HCT116 (cell line): ENCODE measurements around the gene MMP25. TPM values are rescaled to one million over a fixed set of nuclear protein-coding genes. Genes with fewer than 3 reads are reported as not detected.

ENCODE experiments used
- ATAC-seq: fragments of 200-7000 bp; cut with Tn5 transposase; 2 replicates; pipeline ENCODE4 v1.9.1; 2020; ENCODE audit warnings: mild to moderate bottlenecking, moderate library complexity
- BruUV-seq: library from RNA; stranded (reverse); fragments of 400-500 nt; replicated peaks from 2 replicates; lab custom pipeline; 2021; lab: Mats Ljungman, UMichigan
- CTCF ChIA-PET: fragments of 300-600 bp; sonication (Branson Sonifier 250); formaldehyde crosslinking; loops from one replicate; lab custom pipeline; 2021; ENCODE audit warnings: antibody characterized with exemption; lab: Charles Lee
- POLR2A ChIA-PET: fragments of 300-600, 350-600 bp; sonication (Branson Sonifier 250); formaldehyde crosslinking; loops from one replicate; lab custom pipeline; 2021; ENCODE audit warnings: antibody characterized with exemption; lab: Charles Lee
- RAD21 ChIA-PET, 2 experiments: fragments of 300-600 bp; sonication (Branson Sonifier 250); formaldehyde crosslinking; loops; one replicate each; lab custom pipeline; 2023; ENCODE audit warnings: low total read pairs in 2 of 2; ENCODE audit not compliant: uncharacterized antibody in 2 of 2, unreplicated experiment in 2 of 2, low non-redundant PET in 1 of 2; lab: Charles Lee
- DNase-seq: peaks from one replicate; pipeline ENCODE4 v3.0.0-alpha.2; 2010; ENCODE audit warnings: low read depth, low spot score
- H2AFZ ChIP-seq: fragments of 200-600 bp; shearing (Covaris generic), sonication (generic); 2 replicates; pipeline ENCODE4 v1.6.1; 2017; ENCODE audit warnings: low read depth, mixed run types, mixed read lengths, antibody characterized with exemption, low read length; ENCODE audit not compliant: poor library complexity, severe bottlenecking
- H3K27ac ChIP-seq: 2 replicates; pipeline ENCODE4 v1.5.1; 2012; ENCODE audit warnings: low read depth, low read length
- H3K27me3 ChIP-seq: fragments of 200-600 bp; sonication (generic); 2 replicates; pipeline ENCODE4 v1.6.1; 2016; ENCODE audit warnings: mixed run types, low read length, mixed read lengths; ENCODE audit not compliant: insufficient read depth
- H3K36me3 ChIP-seq, 2 experiments: fragments of 200-500 bp in 1 of 2; fragments of 200-600 bp in 1 of 2; sonication (Bioruptor generic) in 1 of 2; sonication (generic) in 1 of 2; 2 replicates each; pipeline versions ENCODE4 v1.5.1 to v1.6.1; 2014 to 2016; ENCODE audit warnings: low read length in 2 of 2, inconsistent platforms in 1 of 2, mixed read lengths in 1 of 2, mixed run types in 1 of 2; ENCODE audit not compliant: insufficient read depth in 2 of 2, control insufficient read depth in 1 of 2
- H3K4me1 ChIP-seq, 2 experiments: fragments of 200-600 bp in 1 of 2; sonication (generic) in 1 of 2; 2 replicates each; pipeline versions ENCODE4 v1.5.1 to v1.6.1; 2012 to 2017; ENCODE audit warnings: low read length in 2 of 2, inconsistent platforms in 1 of 2, mild to moderate bottlenecking in 1 of 2, mixed read lengths in 1 of 2, mixed run types in 1 of 2, moderate library complexity in 1 of 2; ENCODE audit not compliant: insufficient read depth in 2 of 2, control insufficient read depth in 1 of 2
- H3K4me2 ChIP-seq: fragments of 200-600 bp; sonication (generic); 2 replicates; pipeline ENCODE4 v1.6.1; 2017; ENCODE audit warnings: mixed run types, low read length, mixed read lengths
- H3K4me3 ChIP-seq, 2 experiments: fragments of 200-600 bp in 1 of 2; sonication (generic) in 1 of 2; replicated peaks in 1 of 2; 2 replicates each; pipeline ENCODE4 v1.5.1; 2011 to 2016; ENCODE audit warnings: low read length in 2 of 2, control low read depth in 1 of 2, low read depth in 1 of 2, mild to moderate bottlenecking in 1 of 2, mixed read lengths in 1 of 2, mixed run types in 1 of 2
- H3K79me2 ChIP-seq: fragments of 200-600 bp; sonication (generic); 2 replicates; pipeline ENCODE4 v1.6.1; 2017; ENCODE audit warnings: mild to moderate bottlenecking, mixed run types, low read length, moderate library complexity, mixed read lengths; ENCODE audit not compliant: insufficient read depth
- H3K9ac ChIP-seq: fragments of 200-600 bp; sonication (generic); 2 replicates; pipeline ENCODE4 v1.6.1; 2016; ENCODE audit warnings: low read length, mixed read lengths
- H3K9me2 ChIP-seq: fragments of 200-600 bp; sonication (generic), shearing (Covaris generic); 2 replicates; pipeline ENCODE4 v1.6.1; 2017; ENCODE audit warnings: mixed run types, mild to moderate bottlenecking, moderate library complexity; ENCODE audit not compliant: insufficient read depth
- H3K9me3 ChIP-seq, 2 experiments: fragments of 200-500 bp in 1 of 2; fragments of 200-600 bp in 1 of 2; sonication (Bioruptor generic) in 1 of 2; sonication (generic) in 1 of 2; 2 replicates each; pipeline ENCODE4 v1.6.1; 2014 to 2017; ENCODE audit warnings: low read length in 2 of 2, mixed read lengths in 2 of 2, inconsistent platforms in 1 of 2, low read depth in 1 of 2, mild to moderate bottlenecking in 1 of 2, mixed run types in 1 of 2, moderate library complexity in 1 of 2; ENCODE audit not compliant: control insufficient read depth in 1 of 2, insufficient read depth in 1 of 2
- H4K20me1 ChIP-seq: fragments of 200-600 bp; sonication (generic), shearing (Covaris generic); 2 replicates; pipeline ENCODE4 v1.6.1; 2017; ENCODE audit warnings: mixed run types, mild to moderate bottlenecking, moderate library complexity; ENCODE audit not compliant: insufficient read depth
- CEBPB ChIP-seq: IDR thresholded peaks from 2 replicates; pipeline ENCODE4 v1.6.1; 2012; ENCODE audit warnings: low read depth
- EGR1 ChIP-seq: IDR thresholded peaks from 2 replicates; pipeline ENCODE4 v1.6.1; 2012; ENCODE audit warnings: low read depth
- ELF1 ChIP-seq: IDR thresholded peaks from 2 replicates; pipeline ENCODE4 v1.6.1; 2012; ENCODE audit warnings: low read depth, borderline replicate concordance
- EZH2 ChIP-seq: fragments of 200-600 bp; sonication (generic); IDR thresholded peaks from 2 replicates; pipeline ENCODE4 v1.6.1; 2017; ENCODE audit warnings: antibody characterized with exemption, mixed run types
- EZH2phosphoT487 ChIP-seq: fragments of 200-600 bp; IDR thresholded peaks from 2 replicates; pipeline ENCODE4 v1.6.1; 2018; ENCODE audit warnings: antibody characterized with exemption, borderline replicate concordance
- FOSL1 ChIP-seq: IDR thresholded peaks from 2 replicates; pipeline ENCODE4 v1.6.1; 2012; ENCODE audit warnings: low read depth
- POLR2AphosphoS5 ChIP-seq: IDR thresholded peaks from 2 replicates; pipeline ENCODE4 v1.6.1; 2011; ENCODE audit warnings: mild to moderate bottlenecking, low read depth, low read length, moderate library complexity
- SIN3A ChIP-seq: IDR thresholded peaks from 2 replicates; pipeline ENCODE4 v1.6.1; 2012; ENCODE audit warnings: low read depth
- TCF7L2 ChIP-seq: IDR thresholded peaks from 2 replicates; pipeline ENCODE4 v1.7.0; 2011; ENCODE audit warnings: borderline replicate concordance, inconsistent platforms; ENCODE audit not compliant: insufficient read depth, insufficient read length; ENCODE audit errors: extremely low read depth
- intact Hi-C: fragments of 100-400 bp; cut with micrococcal nuclease; formaldehyde crosslinking; loops from 2 replicates; pipeline ENCODE4 v1.10.0; 2022
- total RNA-seq: library from RNA; stranded (reverse); gene quantifications from one replicate; pipeline ENCODE4 v1.2.1, GENCODE V29; 2021; ENCODE audit not compliant: unreplicated experiment
- TF ChIP-seq, protein P1 (sequence below): IDR thresholded peaks from 2 replicates; pipeline ENCODE4 v1.6.1; 2011; ENCODE audit warnings: mild to moderate bottlenecking, low read length, moderate library complexity; ENCODE audit not compliant: insufficient replicate concordance; ENCODE audit errors: extremely low read depth

Gene MMP25
- total RNA-seq, 1 experiment from 2014 or later: 2.5 TPM

- ChIA-PET RAD21 (no interaction called here), CTCF (no interaction called here), POLR2A (no interaction called here)
- ATAC-seq (no peak), DNase-seq (no peak)
- no peak overlapping the region for H3K4me3 ChIP-seq
- H3K27me3 ChIP-seq: no peaks in the 10 kb centered on the region
- H3K9me2 ChIP-seq: no peaks in the 10 kb centered on the region
- H3K27ac ChIP-seq: no peak overlapping the region
- no peak overlapping the region for H2AFZ ChIP-seq
- H3K36me3 ChIP-seq: no peaks in the 10 kb centered on the region
- intact Hi-C loops: no loop called here
- BruUV-seq: no TSS peak
- H4K20me1 ChIP-seq: no peaks in the 10 kb centered on the region
- no peak for TF ChIP-seq EZH2
- no peak for TF ChIP-seq EZH2phosphoT487
- no peak for TF ChIP-seq SIN3A
- no peak for TF ChIP-seq ELF1
- TF ChIP-seq POLR2AphosphoS5: no peak
- no peak for TF ChIP-seq CEBPB
- no peak for TF ChIP-seq EGR1
- TF ChIP-seq, protein P1, sequence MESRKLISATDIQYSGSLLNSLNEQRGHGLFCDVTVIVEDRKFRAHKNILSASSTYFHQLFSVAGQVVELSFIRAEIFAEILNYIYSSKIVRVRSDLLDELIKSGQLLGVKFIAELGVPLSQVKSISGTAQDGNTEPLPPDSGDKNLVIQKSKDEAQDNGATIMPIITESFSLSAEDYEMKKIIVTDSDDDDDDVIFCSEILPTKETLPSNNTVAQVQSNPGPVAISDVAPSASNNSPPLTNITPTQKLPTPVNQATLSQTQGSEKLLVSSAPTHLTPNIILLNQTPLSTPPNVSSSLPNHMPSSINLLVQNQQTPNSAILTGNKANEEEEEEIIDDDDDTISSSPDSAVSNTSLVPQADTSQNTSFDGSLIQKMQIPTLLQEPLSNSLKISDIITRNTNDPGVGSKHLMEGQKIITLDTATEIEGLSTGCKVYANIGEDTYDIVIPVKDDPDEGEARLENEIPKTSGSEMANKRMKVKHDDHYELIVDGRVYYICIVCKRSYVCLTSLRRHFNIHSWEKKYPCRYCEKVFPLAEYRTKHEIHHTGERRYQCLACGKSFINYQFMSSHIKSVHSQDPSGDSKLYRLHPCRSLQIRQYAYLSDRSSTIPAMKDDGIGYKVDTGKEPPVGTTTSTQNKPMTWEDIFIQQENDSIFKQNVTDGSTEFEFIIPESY: no peak
- TF ChIP-seq TCF7L2: no peak
- TF ChIP-seq FOSL1: no peak
- H3K4me1 ChIP-seq: peaks cover 0 to 7% of the 10 kb centered on the region in 2 experiments; a peak in 2 of 4 replicates
- no peaks in the 10 kb centered on the region for H3K9me3 ChIP-seq
- H3K4me2 ChIP-seq: no peak overlapping the region
- H3K9ac ChIP-seq: no peak overlapping the region
- no peaks in the 10 kb centered on the region for H3K79me2 ChIP-seq
These were observed 45.2 kb downstream of the MMP25 start for GRCh38 chr16:3091551-3091950.
